ENCODE measurements around the gene INAFM2.

GRCh38 chr15:40368719-40369473, 45.4 kb downstream of the INAFM2 start:
- TF ChIP-seq ZNF785 (CRISPR knock-in tag; IDR thresholded peaks at IDR 0.05) (no peak), BACH1 (tag; IDR thresholded peaks at IDR 0.05) (no peak), POLR2A (conservative IDR thresholded peaks at IDR 0.05) (no peak), REST (IDR thresholded peaks at IDR 0.05; ENCODE audit: borderline replicate concordance) (no peak), REST (CRISPR knock-in tag; IDR thresholded peaks at IDR 0.05; ENCODE audit: low read depth) (no peak), ATF3 (IDR thresholded peaks at IDR 0.05) (no peak), ATF3 (CRISPR knock-in tag; conservative IDR thresholded peaks at IDR 0.05) (no peak), ZNF184 (CRISPR knock-in tag; IDR thresholded peaks at IDR 0.05) (no peak), ELK1 (CRISPR knock-in tag; IDR thresholded peaks at IDR 0.05) (no peak), ZNF143 (CRISPR knock-in tag; IDR thresholded peaks at IDR 0.05) (no peak), STAT5B (CRISPR knock-in tag; IDR thresholded peaks at IDR 0.05) (no peak), KAT7 (CRISPR knock-in tag; IDR thresholded peaks at IDR 0.05; ENCODE audit: borderline replicate concordance) (no peak), ZNF24 (IDR thresholded peaks at IDR 0.05) (no peak)

Data from K562 (cell line).